Pancreas (tissue), 10 donors: Measurements from ENCODE around the gene EXOC4. TPM values are rescaled to one million over a fixed set of nuclear protein-coding genes. Genes with fewer than 3 reads are reported as not detected.

Experiments
- ATAC-seq, 4 donors: fragments of 200-7000 bp; cut with Tn5 transposase; one replicate each; pipeline versions ENCODE4 v1.8.0 to v1.9.1; 2020; ENCODE audit warnings: mild to moderate bottlenecking in 4 of 4, moderate library complexity in 4 of 4
- DNase-seq, 6 donors: peaks; one replicate each; pipeline ENCODE4 v3.0.0-alpha.2; 2020
- FAIRE-seq: peaks from 2 replicates; lab custom pipeline; 2012; peaks lifted over from hg19 to GRCh38; lab: Jason Lieb, UNC
- H3K27ac ChIP-seq, 4 donors: fragments of 200-600 bp; sonication (generic); 1 replicate in 3 of 4; 2 replicates in 1 of 4; pipeline versions ENCODE4 v1.5.0 to v1.8.0; 2020
- H3K27me3 ChIP-seq, 4 donors: fragments of 200-600 bp; one replicate each; pipeline ENCODE4 v1.8.0; 2021
- H3K36me3 ChIP-seq, 3 donors: fragments of 200-600 bp; sonication (generic) in 1 of 3; one replicate each; pipeline versions ENCODE4 v1.5.0 to v1.8.0; 2020 to 2021
- H3K4me1 ChIP-seq, 3 donors: fragments of 200-600 bp; one replicate each; pipeline ENCODE4 v1.8.0; 2021
- H3K4me3 ChIP-seq, 4 donors: fragments of 200-600 bp; sonication (generic) in 2 of 4; one replicate each; pipeline versions ENCODE4 v1.5.0 to v1.8.0; 2020 to 2021
- H3K9me3 ChIP-seq, 4 donors: fragments of 200-600 bp; one replicate each; pipeline ENCODE4 v1.8.0; 2021
- WGBS, 2 donors: extraction: QIAGEN DNeasy Blood & Tissue Kit; methylation state at CpG; one replicate each; pipeline ENCODE4 v1.1.7; 2013; 5-methylcytosine and 5-hydroxymethylcytosine counted together
- intact Hi-C, 3 donors: fragments of 100-400 bp; cut with DNase I; formaldehyde crosslinking; loops; one replicate each; pipeline versions ENCODE4 v1.11.1 to v1.14.2; 2022
- polyA plus RNA-seq, 2 donors: library from polyadenylated mRNA; stranded (reverse); fragments of 200-250 nt; gene quantifications; one replicate each; pipeline ENCODE4 v1.2.3, GENCODE V29; 2013
- total RNA-seq, 6 donors: library from RNA; stranded (reverse); fragmentation: NEBNext Ultra II Directional in 4 of 6; extraction: Animal tissue kit (Norgen Biotek cat#: 25700) in 4 of 6; gene quantifications; one replicate each; pipeline versions ENCODE4 v1.2.1 to v1.2.4, GENCODE V29; 2021 to 2023
- TF ChIP-seq, protein P1 (sequence below), 4 donors: fragments of 200-600 bp; sonication (generic) in 3 of 4; IDR thresholded peaks; one replicate each; pipeline versions ENCODE4 v1.5.0 to v1.8.0; 2021; ENCODE audit warnings: antibody characterized with exemption in 4 of 4
- donor health status: healthy with polysubstance abuse.
- donor health status: DM: no; HTN: no; CAD: no; lungs with moderate emphysema.
- donor health status: DM: no; HTN: no; CAD: no.
- donor health status: control.
- donor health status: control.
- donor health status: Bipolar disorder and iron deficiency.
- donor health status: DM: yes; HTN: yes; CAD: no.
- donor health status: DM: no; HTN: no; CAD: no.
- donor health status: DM: no; HTN: no; CAD: no.
- donor health status: DM: yes; HTN: yes; CAD: no.

The EXOC4 gene
- total and polyA plus RNA-seq, 8 donors: 13.4 to 81.2 (median 53.8) TPM

DNA sequence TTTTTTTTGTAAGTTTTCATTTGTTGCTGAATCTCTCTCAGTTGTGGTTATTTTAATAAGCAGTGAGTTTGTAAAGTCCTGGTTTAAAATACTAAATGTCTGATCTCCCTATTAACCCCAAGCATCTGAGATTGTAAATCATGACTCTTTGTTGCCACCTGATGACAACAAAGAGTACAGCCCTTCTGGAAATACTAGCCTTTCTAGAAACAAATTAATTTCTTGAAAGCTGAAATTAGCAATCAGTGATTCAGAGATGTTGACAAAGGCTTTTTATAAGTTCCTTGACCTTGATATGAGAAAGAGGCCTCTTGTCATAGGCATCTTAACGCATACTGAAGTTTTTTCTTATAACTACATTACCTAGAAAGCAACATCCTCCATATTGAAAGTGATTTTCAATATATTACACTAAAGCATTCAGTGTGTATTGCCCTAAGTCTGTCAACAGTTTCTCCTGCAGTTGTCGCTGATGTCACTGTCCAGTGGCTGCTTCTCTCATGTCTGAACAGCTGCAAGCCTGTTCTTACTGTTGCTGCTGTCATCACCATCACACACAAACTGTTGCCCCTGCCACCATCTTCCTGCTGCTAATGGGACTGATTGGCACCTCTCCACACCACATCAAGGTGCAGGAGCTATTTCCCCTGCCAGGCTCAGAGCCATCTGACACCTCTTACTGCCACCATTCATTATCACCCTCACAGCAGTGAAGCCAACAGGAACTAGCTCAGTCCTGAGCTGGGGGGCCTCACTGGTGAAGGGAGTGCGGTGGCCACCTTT is 779.1 kb downstream of the EXOC4 start:
- no peaks in the 10 kb centered on the region for H3K27me3 ChIP-seq
- 92 to 93% methylated on average over 3 of the region's 3 CpGs for WGBS, 2 donors
- TF ChIP-seq, protein P1, sequence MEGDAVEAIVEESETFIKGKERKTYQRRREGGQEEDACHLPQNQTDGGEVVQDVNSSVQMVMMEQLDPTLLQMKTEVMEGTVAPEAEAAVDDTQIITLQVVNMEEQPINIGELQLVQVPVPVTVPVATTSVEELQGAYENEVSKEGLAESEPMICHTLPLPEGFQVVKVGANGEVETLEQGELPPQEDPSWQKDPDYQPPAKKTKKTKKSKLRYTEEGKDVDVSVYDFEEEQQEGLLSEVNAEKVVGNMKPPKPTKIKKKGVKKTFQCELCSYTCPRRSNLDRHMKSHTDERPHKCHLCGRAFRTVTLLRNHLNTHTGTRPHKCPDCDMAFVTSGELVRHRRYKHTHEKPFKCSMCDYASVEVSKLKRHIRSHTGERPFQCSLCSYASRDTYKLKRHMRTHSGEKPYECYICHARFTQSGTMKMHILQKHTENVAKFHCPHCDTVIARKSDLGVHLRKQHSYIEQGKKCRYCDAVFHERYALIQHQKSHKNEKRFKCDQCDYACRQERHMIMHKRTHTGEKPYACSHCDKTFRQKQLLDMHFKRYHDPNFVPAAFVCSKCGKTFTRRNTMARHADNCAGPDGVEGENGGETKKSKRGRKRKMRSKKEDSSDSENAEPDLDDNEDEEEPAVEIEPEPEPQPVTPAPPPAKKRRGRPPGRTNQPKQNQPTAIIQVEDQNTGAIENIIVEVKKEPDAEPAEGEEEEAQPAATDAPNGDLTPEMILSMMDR (IDR thresholded peaks at IDR 0.05): no peak
- intact Hi-C loops: no loop called here
- no peaks in the 10 kb centered on the region for H3K36me3 ChIP-seq
- H3K9me3 ChIP-seq: no peaks in the 10 kb centered on the region
- ATAC-seq: no peak
- no peak overlapping the region for H3K4me3 ChIP-seq
- DNase-seq: no peak
- no peak overlapping the region for H3K27ac ChIP-seq
- no peaks in the 10 kb centered on the region for H3K4me1 ChIP-seq
- FAIRE-seq: no peak

DNA sequence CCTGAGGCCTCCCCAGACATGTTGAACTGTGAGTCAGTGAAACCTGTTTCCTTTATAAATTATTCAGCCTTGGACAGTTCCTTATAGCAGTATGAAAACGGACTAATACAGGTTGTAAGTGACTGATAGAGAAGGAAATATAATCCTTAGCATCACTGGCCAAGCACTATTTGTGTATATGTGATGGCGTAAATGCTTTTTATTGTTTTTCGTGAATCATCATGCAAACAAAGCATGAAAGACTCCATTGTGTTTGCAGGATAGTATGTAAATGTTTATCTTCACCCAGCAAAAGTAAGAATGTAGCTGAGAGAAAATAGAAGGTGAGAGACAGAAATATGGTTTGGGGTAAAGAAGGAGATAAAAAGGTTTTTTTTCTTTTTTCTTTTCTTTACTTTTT is 781.8 kb downstream of the EXOC4 start:
- intact Hi-C loops: no loop called here
- Histone ChIP-seq H3K4me3 (no peak overlapping the region), H3K4me1 (no peaks in the 10 kb centered on the region), H3K9me3 (no peaks in the 10 kb centered on the region), H3K27me3 (no peaks in the 10 kb centered on the region), H3K27ac (no peak overlapping the region), H3K36me3 (no peaks in the 10 kb centered on the region)
- WGBS, 2 donors: 95 to 98% methylated on average over 3 of the region's 3 CpGs
- ATAC-seq (no peak), DNase-seq (no peak), FAIRE-seq (no peak)
- TF ChIP-seq, protein P1 (IDR thresholded peaks at IDR 0.05): no peak

DNA sequence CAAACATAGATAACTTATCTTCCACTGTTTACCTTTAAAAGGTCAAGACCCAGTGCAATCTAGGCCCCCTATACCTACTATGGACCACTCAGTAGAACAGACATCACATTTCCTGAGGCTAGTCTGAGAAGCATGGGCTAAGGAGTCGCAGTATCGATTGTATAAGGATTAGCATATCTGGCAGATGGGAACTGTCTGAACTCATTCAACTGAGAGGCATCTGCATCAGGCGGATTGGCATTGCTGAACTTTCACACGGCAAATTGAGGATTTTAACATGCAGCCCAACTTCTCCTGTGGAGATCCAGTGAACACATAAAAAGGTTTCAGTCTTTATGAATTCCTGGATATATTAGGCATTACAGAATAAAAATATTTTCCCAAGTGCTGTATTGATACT is 785.1 kb downstream of the EXOC4 start:
- 92 to 98% methylated on average over 4 of the region's 4 CpGs for WGBS, 2 donors
- H3K36me3 ChIP-seq: no peaks in the 10 kb centered on the region
- no peaks in the 10 kb centered on the region for H3K9me3 ChIP-seq
- FAIRE-seq (no peak), DNase-seq (no peak), ATAC-seq (no peak)
- H3K27ac ChIP-seq: no peak overlapping the region
- TF ChIP-seq, protein P1 (IDR thresholded peaks at IDR 0.05): no peak
- no peaks in the 10 kb centered on the region for H3K27me3 ChIP-seq
- intact Hi-C loops: no loop called here
- no peak overlapping the region for H3K4me3 ChIP-seq
- H3K4me1 ChIP-seq: no peaks in the 10 kb centered on the region

DNA sequence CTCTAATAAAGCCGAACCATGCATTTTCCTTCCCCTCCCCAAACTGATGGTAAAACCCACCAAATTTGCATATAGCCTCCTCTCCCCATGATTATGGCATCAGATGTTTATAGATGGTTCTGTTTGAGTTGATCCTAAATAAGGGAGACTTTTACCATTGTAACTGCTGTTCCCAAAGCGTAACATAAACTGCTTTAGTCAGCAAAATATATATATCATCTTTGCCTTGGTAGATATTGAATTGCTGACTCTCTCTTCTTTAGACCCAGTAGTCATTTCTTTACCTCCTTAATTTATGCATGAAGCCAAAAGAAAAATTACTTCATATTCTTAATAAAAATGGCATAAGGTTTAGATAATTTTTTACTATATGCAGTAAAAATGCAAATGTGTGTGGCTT is 788.1 kb downstream of the EXOC4 start:
- ATAC-seq (no peak), FAIRE-seq (no peak), DNase-seq (no peak)
- no peaks in the 10 kb centered on the region for H3K27me3 ChIP-seq
- WGBS, 2 donors: 98 to 99% methylated on average over 2 of the region's 2 CpGs
- intact Hi-C loops: no loop called here
- no peak overlapping the region for H3K27ac ChIP-seq
- H3K9me3 ChIP-seq: no peaks in the 10 kb centered on the region
- no peak overlapping the region for H3K4me3 ChIP-seq
- TF ChIP-seq, protein P1 (IDR thresholded peaks at IDR 0.05): no peak
- H3K4me1 ChIP-seq: no peaks in the 10 kb centered on the region
- no peaks in the 10 kb centered on the region for H3K36me3 ChIP-seq

DNA sequence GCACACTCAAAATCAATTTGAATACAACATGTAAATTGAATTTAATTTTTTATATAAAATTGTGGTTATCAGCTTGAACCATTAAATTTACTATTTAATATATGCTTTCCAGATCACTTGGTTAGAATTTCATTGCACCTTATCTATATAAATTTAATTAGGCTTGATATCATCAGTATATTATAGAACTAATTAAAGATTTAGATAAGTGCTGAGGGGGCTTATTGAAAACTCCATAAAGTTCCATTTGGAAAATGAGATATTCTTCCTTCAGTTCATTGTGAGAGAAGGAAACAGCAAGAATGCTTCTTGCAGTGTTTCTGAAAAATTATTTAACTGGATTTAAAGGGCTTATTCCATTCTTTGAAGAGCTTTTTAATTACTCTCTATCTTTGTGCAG is 788.6 kb downstream of the EXOC4 start:
- no peak overlapping the region for H3K27ac ChIP-seq
- H3K9me3 ChIP-seq: no peaks in the 10 kb centered on the region
- H3K4me1 ChIP-seq: no peaks in the 10 kb centered on the region
- H3K36me3 ChIP-seq: no peaks in the 10 kb centered on the region
- H3K27me3 ChIP-seq: no peaks in the 10 kb centered on the region
- ATAC-seq (no peak), FAIRE-seq (peak; percentile 47), DNase-seq (no peak)
- TF ChIP-seq, protein P1 (IDR thresholded peaks at IDR 0.05): no peak
- no peak overlapping the region for H3K4me3 ChIP-seq
- intact Hi-C loops: no loop called here
